HG03439 (cell line): ENCODE results near the gene RUNX2.

Source experiments
- ATAC-seq: cut with Tn5 transposase; IDR thresholded peaks from one replicate; pipeline ENCODE4 v1.9.1; 2021; ENCODE audit warnings: mild to moderate bottlenecking, moderate library complexity; ENCODE audit not compliant: unreplicated experiment

Gene RUNX2

DNA sequence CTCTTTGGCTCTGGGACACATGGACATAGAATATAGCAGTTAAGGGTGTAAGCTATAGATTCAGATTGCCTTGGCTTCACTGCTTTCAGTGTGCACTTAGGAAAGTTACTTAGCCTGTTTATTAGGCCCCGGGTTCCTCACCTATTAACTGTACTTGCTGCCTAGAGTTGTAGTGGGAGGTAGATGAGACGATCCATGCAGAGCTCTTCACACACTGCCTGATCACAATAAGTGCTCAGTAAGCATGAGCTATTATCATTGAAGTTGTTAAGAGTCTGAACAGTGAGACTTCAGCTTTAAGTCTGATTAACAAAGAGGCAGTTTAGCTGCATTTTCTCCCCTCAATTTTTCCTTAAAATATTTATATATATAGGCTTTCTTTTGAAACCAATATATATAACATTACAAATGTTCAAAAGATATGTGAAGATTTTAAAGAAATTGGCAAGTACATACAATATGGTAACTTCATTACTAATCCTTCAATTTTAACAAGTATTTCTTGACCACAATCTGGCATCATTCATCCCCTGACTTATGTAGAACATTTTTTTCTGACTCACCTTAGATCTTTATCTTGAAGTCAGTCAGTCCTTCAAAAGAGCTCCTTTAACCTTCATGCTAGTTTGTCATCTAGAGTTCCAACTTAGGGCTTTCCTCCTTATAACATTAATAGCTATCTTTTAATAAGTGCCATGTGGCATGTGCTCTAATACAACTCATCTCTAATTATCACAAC is 70.1 kb downstream of the RUNX2 start:
- no peak for ATAC-seq

DNA sequence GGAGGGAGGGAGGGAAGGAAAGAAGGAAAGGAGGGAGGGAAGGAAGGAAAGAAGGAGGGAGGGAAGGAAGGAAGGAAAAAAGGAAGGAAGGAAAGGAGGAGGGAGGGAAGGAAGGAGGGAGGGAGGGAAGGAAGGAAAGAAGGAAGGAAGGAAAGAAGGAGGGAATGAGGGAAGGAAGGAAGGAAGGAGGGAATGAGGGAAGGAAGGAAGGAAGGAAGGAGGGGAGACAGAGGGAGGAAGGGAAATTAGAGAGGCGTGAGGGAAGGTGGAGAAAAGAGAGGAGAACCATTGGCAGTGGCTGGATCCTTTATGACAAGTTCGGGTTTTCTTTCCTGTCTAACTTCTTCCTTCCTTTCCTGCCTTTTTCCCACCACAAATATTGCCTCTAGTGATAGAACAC is 71.9 kb downstream of the RUNX2 start:
- ATAC-seq: no peak

DNA sequence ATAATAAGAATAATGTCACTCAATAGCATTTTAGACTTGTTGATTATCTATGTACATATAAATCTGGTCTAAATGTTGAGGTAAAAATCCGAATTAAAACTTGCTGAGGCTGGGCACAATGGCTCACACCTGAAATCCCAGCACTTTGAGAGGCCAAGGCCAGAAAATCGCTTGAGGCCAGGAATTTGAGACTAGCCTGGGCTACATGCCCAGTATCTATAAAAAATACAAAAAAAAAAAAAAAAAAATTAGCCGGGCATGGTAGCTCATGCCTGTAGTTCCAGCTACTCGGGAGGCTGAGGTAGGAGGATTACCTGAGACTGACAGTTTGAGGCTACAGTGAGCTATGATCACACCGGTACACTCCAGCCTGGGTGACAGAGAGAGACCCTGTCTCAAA is 83.8 kb downstream of the RUNX2 start:
- no peak for ATAC-seq

DNA sequence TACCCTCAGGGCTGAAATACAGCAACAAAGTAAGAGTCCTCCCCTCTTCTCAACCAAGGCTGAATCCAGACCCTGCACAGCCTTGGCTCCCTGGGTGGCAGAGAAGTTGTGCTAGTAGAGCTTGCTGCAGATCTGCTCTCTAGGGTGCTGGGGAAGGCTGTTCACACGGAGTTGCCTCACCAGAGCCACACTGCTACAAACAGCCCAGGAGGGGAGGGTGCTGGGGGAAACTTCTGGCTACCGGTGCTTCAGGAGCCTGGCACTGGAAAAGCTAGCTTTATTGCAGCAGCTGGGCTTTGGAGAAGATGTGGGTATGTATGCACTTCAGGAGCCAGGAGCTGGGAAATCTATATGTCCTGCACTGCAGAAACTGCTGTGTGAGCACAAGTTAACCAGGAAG is 87.2 kb downstream of the RUNX2 start:
- ATAC-seq: no peak

DNA sequence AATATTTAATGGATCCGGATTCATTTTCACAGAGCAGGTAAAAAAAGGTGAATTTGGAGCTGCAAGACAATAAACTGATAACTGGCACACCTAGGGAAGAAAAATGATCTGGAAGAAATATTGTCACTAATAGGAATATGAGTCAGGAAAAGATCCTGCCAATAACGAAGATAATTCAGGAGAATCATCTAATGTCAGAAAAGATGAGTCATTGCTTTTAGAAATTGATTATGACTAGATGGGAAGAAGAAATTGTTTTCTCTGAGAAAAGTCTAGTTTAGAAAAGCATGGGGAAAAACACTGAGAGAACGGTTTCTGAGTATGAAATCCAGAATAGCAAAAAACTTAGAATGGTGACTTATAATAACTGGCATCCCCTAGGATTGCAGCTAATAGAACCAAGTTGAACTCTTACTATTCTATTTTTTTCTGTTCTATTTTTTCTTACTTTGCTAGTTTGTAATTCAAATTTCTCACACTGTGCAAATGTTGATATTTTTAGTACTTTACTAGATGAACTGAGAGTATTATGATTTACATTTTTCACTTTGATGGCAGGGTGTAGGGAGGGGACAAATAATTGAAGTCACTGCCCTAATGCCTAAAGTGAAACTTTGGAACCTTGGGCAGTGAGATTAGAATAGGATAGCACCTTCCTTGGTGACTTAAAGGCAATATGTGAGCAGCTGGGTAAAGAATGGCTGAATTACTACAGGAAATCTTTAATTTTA is 87.8 kb downstream of the RUNX2 start:
- ATAC-seq: no peak

DNA sequence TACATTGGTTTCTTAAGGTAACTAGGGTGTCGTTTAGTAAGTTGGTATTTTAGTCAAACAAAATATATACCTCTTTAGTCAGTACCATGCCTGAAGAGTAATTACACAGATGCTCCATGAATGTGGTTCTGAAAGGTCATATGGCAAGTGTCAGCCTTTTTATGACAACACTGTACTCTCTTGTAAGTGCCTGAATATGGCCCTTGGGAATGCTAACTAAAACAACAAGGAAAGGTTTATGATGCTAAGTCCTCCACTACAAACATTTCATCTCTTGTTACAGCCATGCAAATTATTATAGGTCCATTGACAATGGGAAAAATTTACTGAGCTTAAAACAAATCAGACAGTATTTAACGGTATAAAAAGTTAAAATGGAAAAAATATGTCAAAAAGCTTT is 88.6 kb downstream of the RUNX2 start:
- ATAC-seq: no peak

DNA sequence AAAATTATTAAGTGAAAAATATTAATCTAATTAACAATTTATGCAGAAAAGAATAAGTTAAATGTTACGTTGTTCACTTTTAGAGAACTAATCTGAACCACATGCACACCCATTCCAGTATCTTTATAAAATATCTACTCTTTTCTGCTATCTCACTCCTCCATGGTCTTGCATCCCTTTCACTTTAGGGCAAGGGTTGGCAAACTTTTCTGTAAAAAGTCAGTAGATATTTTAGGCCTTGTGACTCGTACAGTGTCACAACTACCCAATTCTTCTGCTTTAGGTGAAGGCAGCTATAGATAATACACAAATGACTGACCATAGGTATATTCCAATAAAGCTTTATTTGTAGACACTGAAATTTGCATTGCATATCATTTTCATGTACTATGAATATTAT is 89.3 kb downstream of the RUNX2 start:
- ATAC-seq: no peak

DNA sequence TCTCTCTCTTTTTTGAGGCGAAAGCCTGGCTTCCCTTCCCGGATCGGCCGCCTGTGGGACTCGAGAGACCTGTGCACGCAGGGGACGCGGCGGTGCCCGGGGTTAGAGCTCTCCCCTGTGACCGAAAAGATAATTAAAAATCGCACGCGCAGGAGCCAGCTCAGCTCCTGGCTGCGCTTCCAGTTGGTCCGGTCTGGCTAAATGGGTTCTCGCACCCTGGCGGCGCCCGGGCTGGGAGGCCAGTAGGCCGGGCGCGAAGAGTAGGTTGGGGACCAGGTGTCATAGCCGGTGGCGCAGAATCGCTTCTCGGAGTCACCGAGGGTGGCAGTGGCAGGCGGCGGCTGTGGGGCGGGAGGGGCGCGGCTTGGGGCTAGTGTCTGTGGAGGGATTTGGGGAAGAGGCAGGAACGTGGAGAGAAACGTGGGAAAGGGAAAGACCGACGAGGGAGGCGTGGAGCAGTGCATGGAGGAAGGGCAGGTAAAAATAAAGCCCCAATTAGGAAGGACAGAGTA is 91.5 kb downstream of the RUNX2 start:
- ATAC-seq: no peak

DNA sequence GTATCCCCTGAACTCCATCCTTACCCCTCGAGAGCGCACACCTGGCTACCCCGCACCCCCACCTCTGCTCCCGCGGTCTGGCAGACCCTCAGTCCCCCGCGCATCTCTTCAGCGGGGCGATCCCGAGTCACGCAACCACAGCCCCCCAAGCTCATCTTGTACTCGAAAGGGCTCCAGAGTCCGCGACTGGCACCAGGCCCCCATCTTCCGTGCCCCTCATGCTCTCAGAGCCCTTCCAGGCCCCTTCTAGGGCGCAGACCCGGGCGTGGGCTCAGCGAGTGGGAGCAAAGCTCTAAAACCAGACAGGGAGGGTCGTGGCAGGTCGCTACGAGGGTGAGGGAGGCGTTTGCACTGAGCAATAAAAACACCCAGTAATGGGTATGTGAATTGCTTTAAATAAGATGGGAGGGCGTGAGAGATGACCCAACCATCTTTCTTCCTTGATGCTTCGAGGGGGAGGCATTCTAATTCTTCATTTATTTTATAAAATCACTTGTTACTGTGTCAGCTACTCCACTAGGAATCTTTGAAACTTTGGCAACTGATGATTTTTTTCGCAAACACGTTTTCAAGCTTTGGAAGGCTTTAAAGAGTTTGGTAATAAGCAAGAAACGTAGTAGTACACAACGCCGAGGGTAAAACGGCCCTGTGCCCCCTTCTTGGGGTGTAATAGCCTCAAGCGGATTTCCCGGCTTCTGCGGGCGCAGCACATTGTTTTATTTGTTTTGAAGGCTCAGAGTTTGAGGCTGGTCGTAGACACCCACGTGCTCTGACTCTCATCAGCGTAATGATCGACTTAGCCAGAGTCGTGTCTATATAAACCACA is 92.2 kb downstream of the RUNX2 start:
- no peak for ATAC-seq

DNA sequence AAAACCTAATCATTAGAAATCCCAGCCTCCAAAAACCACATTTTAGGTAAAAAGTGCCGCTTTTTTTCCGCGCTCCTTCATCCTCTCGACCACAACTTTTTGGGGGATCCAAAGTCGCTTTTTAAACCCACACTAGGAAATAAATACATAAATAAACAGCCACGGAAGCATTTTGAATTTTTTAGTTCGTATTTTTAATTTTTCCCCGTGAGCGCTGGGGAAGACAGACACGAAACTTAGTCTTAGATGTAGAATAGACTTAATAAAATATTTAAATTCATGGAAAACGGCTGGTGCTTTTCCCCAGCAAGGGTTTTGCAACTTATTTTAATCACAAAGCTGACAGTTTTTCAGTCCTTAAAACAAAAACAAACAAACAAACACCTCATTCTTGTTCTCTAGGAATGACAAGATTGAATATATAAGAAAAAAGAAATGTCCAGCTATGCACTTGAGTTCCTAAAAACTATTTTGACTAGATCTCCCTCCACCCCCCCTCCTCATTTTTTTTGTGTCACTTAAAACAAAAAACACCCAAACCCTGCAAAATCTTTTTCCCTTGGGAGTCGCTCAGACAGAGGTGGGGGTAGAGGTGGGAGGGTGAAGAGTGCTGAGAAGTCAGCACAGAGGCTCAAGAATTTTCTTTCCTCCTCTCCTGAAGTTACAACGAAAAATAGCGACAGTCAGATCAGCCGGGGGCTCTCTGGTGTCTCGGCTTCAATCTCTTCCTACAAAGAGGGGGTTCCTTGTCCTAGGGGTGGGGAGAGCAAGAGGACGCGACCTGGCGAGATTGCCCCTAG is 93.0 kb downstream of the RUNX2 start:
- ATAC-seq: no peak

DNA sequence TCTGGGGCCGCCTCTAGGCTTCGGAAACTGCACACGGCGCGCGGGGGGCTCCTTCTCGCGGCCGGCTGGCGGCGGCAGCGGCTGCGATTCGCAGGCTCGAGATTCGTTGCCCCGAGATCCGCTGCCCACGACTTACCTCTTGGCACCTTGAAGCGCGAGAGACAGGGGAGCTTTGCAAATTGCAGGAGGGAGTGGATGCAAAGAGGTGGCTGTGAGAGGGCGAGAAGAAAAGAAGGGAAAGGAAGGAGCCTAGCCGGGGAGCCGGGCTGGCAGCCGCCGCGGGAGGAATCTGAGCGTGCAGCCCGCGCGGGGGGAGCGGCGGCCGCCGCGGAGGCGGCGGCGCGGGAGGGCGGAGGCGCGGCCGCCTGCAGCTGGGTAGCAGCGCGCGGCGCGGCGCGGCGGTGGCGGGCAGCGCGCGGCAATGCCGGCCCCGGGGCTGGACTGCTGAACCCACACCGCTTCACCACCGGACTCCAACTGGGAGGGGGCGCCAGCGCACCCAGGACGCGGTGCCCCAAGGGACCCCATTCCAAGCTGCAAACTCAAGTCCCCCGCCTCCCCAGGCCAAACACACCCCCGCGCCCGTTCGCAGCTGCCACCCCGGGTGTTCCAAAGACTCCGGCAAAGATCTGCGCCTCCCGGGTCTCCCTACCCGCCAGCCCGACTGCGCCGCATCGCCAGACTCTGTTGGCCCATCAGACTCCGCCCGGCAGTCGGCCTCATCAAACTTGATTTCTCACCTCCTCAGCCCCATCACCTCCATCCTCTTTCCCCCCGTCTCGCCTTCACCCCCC is 93.8 kb downstream of the RUNX2 start:
- ATAC-seq: no peak

DNA sequence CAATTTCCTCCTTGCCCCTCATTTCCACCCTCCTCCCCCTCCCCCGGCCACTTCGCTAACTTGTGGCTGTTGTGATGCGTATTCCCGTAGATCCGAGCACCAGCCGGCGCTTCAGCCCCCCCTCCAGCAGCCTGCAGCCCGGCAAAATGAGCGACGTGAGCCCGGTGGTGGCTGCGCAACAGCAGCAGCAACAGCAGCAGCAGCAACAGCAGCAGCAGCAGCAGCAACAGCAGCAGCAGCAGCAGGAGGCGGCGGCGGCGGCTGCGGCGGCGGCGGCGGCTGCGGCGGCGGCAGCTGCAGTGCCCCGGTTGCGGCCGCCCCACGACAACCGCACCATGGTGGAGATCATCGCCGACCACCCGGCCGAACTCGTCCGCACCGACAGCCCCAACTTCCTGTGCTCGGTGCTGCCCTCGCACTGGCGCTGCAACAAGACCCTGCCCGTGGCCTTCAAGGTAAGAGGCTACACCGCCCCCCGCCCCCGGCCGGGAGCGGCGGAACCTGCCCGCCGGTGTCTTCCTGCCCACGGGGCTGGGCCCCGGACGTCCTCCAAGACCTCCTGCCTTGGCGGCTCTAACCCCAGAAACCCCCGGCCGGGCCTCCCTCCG is 94.5 kb downstream of the RUNX2 start:
- no peak for ATAC-seq

DNA sequence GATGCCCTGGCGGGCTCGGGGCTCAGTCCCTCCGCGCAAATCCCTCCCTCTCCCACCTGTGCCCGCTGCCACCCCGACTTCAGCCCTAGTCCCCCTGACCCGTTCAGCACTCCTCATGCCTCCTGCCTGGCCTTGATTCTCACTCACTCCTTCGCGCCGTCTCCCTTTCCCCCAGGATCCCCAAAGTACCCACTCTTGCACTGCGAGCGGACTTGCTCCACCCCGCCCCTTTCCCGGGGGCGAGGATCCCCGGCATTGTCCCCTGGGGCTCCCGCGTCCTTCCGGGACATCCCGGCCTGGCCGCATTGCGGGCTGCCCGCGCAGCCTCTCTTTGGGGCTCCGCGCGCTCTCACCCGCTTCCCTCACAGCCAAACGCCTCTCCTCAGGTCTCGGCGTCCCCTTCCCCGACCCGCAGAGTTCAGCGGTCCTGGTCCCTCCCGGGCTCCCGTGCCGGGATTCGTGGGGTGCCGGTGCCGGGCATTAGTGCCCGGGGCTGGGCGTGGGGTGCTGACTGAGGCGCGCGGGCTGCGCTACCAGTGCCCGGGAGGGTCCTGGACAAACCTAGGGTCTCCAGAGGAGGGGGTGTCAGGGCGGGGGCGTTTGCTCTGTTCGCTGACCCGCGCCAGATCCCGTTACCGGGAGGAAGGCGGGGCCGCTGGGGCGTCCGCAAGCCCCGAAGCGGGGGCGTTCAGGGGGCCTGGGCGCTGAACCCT is 95.1 kb downstream of the RUNX2 start:
- no peak for ATAC-seq

DNA sequence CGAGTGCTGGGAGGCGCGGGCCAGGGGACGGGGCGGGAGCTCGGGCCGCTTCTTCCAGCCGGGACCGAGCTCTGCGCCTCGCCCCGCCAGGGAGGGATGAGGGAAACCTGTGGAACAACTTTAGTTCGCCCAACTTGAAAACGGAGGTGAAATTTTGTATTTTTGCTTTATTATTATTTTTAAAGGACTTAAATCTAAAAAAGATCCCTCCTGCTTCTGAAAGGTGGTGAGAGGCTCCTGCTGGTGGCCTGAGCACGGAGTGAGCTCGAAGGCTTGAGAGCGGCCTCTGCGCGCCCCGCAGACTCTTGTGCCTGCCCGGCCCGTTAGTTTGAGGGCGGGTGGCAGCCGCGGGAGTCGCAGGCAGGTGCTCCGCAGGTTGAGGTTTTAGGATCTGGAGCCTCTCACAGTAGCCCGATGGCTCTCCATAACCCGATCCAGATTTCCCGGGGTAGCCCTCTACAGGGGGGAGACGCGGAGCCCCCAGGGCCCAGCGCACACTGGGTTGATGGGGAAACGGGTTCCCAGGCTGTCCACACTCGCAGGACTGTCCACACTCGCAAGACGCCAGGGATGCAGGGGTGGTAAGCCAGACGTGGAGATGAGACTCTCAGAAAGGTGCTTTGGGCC is 95.8 kb downstream of the RUNX2 start:
- ATAC-seq: no peak

DNA sequence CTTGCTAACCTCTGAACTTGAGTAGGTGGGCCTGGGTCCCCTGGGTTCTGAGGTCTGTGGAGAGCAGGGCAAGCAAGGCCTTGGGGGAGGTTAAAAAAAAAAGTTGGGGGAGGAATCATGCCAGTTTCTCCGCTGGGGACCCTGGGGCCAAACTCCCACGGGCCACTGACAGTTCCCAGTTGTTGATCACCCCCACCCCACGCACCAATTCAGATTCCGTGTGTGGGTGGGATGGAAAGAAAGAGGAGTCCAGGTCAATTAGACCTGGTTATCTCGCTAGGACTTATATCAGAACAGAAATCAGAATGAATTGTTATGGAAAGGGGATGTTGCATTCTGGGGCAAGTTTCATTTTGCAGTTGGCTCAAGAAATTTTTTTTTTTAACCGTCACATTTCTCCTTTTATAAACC is 96.3 kb downstream of the RUNX2 start:
- no peak for ATAC-seq

DNA sequence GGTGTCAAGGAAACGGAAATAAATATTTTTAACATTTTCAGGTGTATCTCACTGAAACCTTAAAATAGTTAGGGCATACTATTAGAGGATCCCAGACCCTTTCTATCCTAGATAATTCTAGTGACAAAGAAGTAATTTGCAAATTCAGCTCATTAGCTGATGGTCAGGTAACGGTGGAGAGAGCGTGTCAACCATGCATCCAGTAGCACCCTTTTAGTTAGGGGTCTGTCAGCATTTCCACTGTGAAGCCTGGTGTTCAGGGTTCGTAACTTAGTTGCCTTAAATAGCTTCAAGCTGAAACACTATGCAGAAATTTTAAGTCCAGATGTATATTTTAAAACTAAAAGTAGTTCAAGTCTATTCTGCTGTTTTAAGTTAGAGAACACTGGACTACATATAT is 98.1 kb downstream of the RUNX2 start:
- no peak for ATAC-seq

DNA sequence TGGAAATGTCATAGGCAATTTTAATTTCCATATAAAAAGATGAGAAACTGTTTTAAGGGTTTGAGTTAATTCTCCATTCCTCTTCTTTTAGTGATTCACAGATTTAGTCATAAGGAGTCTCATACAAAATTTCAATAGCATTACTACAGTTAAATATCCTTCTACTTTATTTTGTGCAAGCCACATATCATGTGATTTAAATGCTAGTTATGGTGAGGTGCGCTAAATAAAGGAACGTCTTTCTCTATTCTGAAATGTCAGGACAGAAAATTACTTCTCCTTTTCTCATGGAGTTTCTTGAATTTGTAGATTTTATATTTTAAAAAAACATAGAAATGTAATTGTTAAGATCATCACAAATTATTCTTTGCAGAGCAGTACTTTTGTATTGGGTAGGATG is 99.6 kb downstream of the RUNX2 start:
- ATAC-seq: no peak

DNA sequence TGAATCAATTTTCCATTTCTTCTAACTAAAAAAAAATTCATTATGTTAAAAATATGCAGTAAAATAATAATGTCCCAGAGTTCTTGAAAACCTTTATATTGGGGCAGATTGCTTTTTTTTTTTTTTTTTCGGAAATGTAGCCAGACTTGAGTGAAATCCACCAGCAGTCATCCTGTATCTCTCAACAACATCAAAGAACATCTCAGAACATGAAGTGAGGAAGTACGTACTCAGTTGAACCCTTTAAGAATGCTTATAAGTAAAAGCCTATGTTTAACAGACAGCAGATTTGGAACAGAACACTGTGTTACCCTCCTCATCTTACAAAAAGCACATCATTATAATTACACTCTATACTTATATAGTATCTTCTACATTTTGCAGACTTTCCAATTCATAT is 100.6 kb downstream of the RUNX2 start:
- no peak for ATAC-seq
